K562 (cell line): Measurements from ENCODE around the gene PATJ. TPM values are rescaled to one million over a fixed set of nuclear protein-coding genes. Genes with fewer than 3 reads are reported as not detected.

Source experiments
- ATAC-seq: fragments of 200-7000 bp; cut with Tn5 transposase; 3 replicates; pipeline ENCODE4 v1.9.1; 2020; ENCODE audit warnings: moderate library complexity
- BruUV-seq: library from RNA; stranded (reverse); fragments of 400-500 nt; replicated peaks from 2 replicates; lab custom pipeline; 2021; lab: Mats Ljungman, UMichigan
- CTCF ChIA-PET: fragments of 300-600 bp; formaldehyde crosslinking; extraction: SDS; loops from one replicate; lab custom pipeline; 2021; ENCODE audit warnings: low intra/inter-chr PET ratio; lab: Yijun Ruan, JAX
- POLR2A ChIA-PET: fragments of 300-600, 350-650 bp; sonication (Branson Sonifier 250); formaldehyde crosslinking; extraction: SDS; loops from one replicate; lab custom pipeline; 2021; ENCODE audit warnings: antibody characterized with exemption, inconsistent platforms; lab: Yijun Ruan, JAX
- DNase-seq, 4 experiments: peaks; one replicate each; pipeline versions ENCODE4 v3.0.0 to v3.0.0-alpha.2; 2011 to 2018; ENCODE audit warnings: low spot score in 3 of 4, mixed read lengths in 3 of 4; ENCODE audit errors: extremely low read depth in 1 of 4
- FAIRE-seq: peaks from 2 replicates; lab custom pipeline; 2011; peaks lifted over from hg19 to GRCh38; lab: Jason Lieb, UNC
- H2AFZ ChIP-seq: 2 replicates; pipeline ENCODE4 v1.6.0; 2011; ENCODE audit warnings: low read depth, low read length, control low read depth, inconsistent platforms
- H3K27ac ChIP-seq: fragments of 200-600 bp; 3 replicates; pipeline ENCODE4 v1.8.0; 2011; ENCODE audit warnings: low read depth, mild to moderate bottlenecking, control low read depth, inconsistent platforms, low read length, moderate library complexity, mixed read lengths; ENCODE audit errors: extremely low read depth
- H3K27me3 ChIP-seq, 2 experiments: fragments of 300-600 bp in 1 of 2; 2 replicates in 1 of 2; 3 replicates in 1 of 2; pipeline versions ENCODE4 v1.6.0 to v1.8.0; 2011; ENCODE audit warnings: inconsistent platforms in 2 of 2, low read length in 2 of 2, mild to moderate bottlenecking in 1 of 2, mixed read lengths in 1 of 2, moderate library complexity in 1 of 2; ENCODE audit not compliant: control insufficient read depth in 2 of 2, insufficient read depth in 2 of 2
- H3K36me3 ChIP-seq: fragments of 300-600 bp; 3 replicates; pipeline ENCODE4 v1.8.0; 2011; ENCODE audit warnings: mild to moderate bottlenecking, low read length, inconsistent platforms; ENCODE audit not compliant: control insufficient read depth, insufficient read depth
- H3K4me1 ChIP-seq, 2 experiments: fragments of 200-600 bp in 1 of 2; replicated peaks in 1 of 2; 2 replicates in 1 of 2; 3 replicates in 1 of 2; pipeline versions ENCODE4 v1.5.1 to v1.8.0; 2011; ENCODE audit warnings: inconsistent platforms in 2 of 2, low read length in 2 of 2, mild to moderate bottlenecking in 1 of 2, mixed read lengths in 1 of 2, moderate library complexity in 1 of 2; ENCODE audit not compliant: control insufficient read depth in 2 of 2, insufficient read depth in 2 of 2
- H3K4me2 ChIP-seq: 2 replicates; pipeline ENCODE4 v1.6.1; 2011; ENCODE audit warnings: low read length, control low read depth, inconsistent platforms, mixed read lengths; ENCODE audit not compliant: insufficient read depth
- H3K4me3 ChIP-seq: fragments of 200-600 bp; sonication (generic), shearing (Covaris generic); 2 replicates; pipeline ENCODE4 v1.5.1; 2016; ENCODE audit warnings: control low read depth, inconsistent platforms
- H3K79me2 ChIP-seq: fragments of 200-600 bp; 3 replicates; pipeline ENCODE4 v1.8.0; 2011; ENCODE audit warnings: low read length, inconsistent platforms; ENCODE audit not compliant: control insufficient read depth, insufficient read depth
- H3K9ac ChIP-seq, 2 experiments: 2 replicates each; pipeline versions ENCODE4 v1.6.0 to v1.6.1; 2011; ENCODE audit warnings: low read depth in 2 of 2, low read length in 2 of 2, control low read depth in 1 of 2, inconsistent platforms in 1 of 2, mild to moderate bottlenecking in 1 of 2, mixed read lengths in 1 of 2; ENCODE audit not compliant: insufficient read depth in 1 of 2
- H3K9me1 ChIP-seq: one replicate; pipeline ENCODE4 v1.6.0; 2011; ENCODE audit warnings: inconsistent platforms, mild to moderate bottlenecking, low read length, moderate library complexity; ENCODE audit not compliant: control insufficient read depth, insufficient read depth
- H3K9me3 ChIP-seq: replicated peaks from 2 replicates; pipeline ENCODE4 v1.5.1; 2011; ENCODE audit warnings: low read depth, low read length, inconsistent platforms; ENCODE audit not compliant: control insufficient read depth, insufficient read depth
- H4K20me1 ChIP-seq: replicated peaks from 2 replicates; pipeline ENCODE4 v1.6.1; 2011; ENCODE audit warnings: low read length, inconsistent platforms, mixed read lengths; ENCODE audit not compliant: control insufficient read depth, insufficient read depth
- MXI1 ChIP-seq: IDR thresholded peaks from 2 replicates; pipeline ENCODE4 v1.6.1; 2011; ENCODE audit warnings: low read depth, mild to moderate bottlenecking, improper control_type of control experiment, low read length
- POLR2G ChIP-seq: fragments of 200-400 bp; formaldehyde crosslinking; IDR thresholded peaks from 2 replicates; pipeline ENCODE4 v1.6.1; 2017; ENCODE audit warnings: low read depth, mild to moderate bottlenecking, antibody characterized with exemption, low read length, moderate library complexity
- POLR3A ChIP-seq: IDR thresholded peaks from 2 replicates; pipeline ENCODE4 v1.6.1; 2011; ENCODE audit warnings: borderline replicate concordance, mild to moderate bottlenecking, moderate library complexity; ENCODE audit not compliant: insufficient read length, insufficient read depth; ENCODE audit errors: extremely low read depth
- RFX5 ChIP-seq: IDR thresholded peaks from 2 replicates; pipeline ENCODE4 v1.6.1; 2011; ENCODE audit warnings: low read depth, mild to moderate bottlenecking, improper control_type of control experiment, low read length
- ZNF232 ChIP-seq: sonication (generic); formaldehyde crosslinking; IDR thresholded peaks from 2 replicates; pipeline ENCODE4 v1.8.0; 2022; ENCODE audit warnings: mild to moderate bottlenecking, missing genetic modification reagents
- ZZZ3 ChIP-seq: fragments of 450-650 bp; IDR thresholded peaks from 2 replicates; pipeline ENCODE4 v1.6.1; 2016; ENCODE audit warnings: antibody characterized with exemption, mild to moderate bottlenecking, moderate library complexity
- WGBS: fragments of 100-300 bp; shearing (Covaris generic); methylation state at CpG from one replicate; pipeline ENCODE4 v1.1.6; 2016; ENCODE audit warnings: low coverage, mixed read lengths; ENCODE audit not compliant: insufficient coverage; ENCODE audit errors: missing lambda C conversion rate; 5-methylcytosine and 5-hydroxymethylcytosine counted together
- in situ Hi-C: fragments of 300-500 bp; cut with MboI; formaldehyde crosslinking; loops from 4 replicates; pipeline ENCODE4 v1.15.0; 2018; ENCODE audit warnings: inconsistent platforms, mixed read lengths
- intact Hi-C: fragments of 100-400 bp; cut with micrococcal nuclease; formaldehyde crosslinking; loops from 2 replicates; pipeline ENCODE4 v1.14.2; 2022
- polyA plus RNA-seq, 8 experiments: library from polyadenylated mRNA; depleted of rRNA in 4 of 8; stranded (reverse) in 5 of 8; unstranded in 3 of 8; fragments of >200 nt; fragmentation: Nextera tagmentation in 2 of 8; fragmentation: Illumina TruSeq in 1 of 8; extraction: Ambion mirVana in 2 of 8; extraction: Trizol in 1 of 8; gene quantifications; 2 replicates each; pipeline versions ENCODE4 v1.2.1 to v1.2.3, GENCODE V29; 2011 to 2014; ENCODE audit warnings: inconsistent platforms in 1 of 8, missing spikeins in 1 of 8
- total RNA-seq, 7 experiments: library from RNA; depleted of rRNA in 6 of 7; stranded (reverse); fragments of >200 nt in 6 of 7; fragmentation: Illumina TruSeq in 2 of 7; extraction: Trizol in 2 of 7; gene quantifications; 2 replicates each; pipeline versions ENCODE4 v1.2.1 to v1.2.3, GENCODE V29; 2011 to 2021; ENCODE audit warnings: low replicate concordance in 1 of 7
- TF ChIP-seq, protein P1 (sequence below): fragments of 250-450 bp; sonication (Bioruptor Pico); IDR thresholded peaks from 2 replicates; pipeline ENCODE4 v1.4.0; 2020

PATJ gene
- total and polyA plus RNA-seq, 9 of the 15 experiments (the other 6 are each of a cell fraction or from before 2014, with no cell fraction given) = 0.22 TPM; not detected in 8

DNA sequence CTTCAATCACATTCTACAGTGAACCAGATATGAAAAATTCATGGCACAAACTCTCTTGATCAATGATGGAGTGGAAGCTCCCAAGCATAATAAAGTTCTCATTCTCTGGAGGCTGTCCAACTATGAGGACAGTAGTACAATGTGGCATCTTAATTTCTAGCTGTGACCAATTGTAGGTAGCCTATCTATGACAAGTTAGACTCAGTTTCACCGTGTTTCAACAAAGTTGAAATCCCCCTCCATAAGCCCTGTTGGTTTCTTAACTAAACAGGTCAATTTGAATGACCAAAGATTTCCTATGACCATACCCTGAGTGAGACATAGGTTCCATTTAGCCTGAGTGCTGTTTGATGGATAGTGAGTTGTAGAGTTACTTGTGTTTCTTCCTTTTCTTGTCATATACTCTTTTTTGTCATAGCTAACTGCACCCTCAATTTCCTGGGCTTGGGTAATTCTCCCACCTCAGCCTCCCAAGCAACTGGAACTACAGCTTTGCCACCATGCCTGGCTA is 11.8 kb downstream of the PATJ start (continued):
- TF ChIP-seq ZZZ3 = no peak
- TF ChIP-seq, all 486 proteins: peak for 0

DNA sequence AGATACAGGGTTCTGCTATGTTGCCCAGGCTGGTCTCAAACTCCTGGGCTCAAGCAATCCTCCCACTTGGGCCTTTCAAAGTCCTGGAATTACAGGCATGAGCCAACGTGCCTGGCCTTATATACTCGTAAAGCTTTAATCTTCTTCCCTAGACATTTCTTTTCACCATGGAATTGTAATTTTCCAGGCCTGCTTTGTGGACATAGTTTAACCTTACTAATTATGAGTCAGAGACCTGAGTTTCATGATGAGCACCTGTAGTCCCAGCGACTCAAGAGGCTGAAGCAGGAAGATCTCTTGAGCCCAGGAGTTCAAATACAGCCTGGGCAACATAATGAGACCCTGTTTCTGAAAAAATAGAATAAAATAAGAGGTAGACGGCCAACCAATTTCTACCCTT is 12.3 kb downstream of the PATJ start:
- no peak overlapping the region for H3K27ac ChIP-seq
- CTCF ChIA-PET = no interaction called here
- no peaks in the 10 kb centered on the region for H3K79me2 ChIP-seq

More for the DNA sequence above, 12.3 kb downstream of the PATJ start:
- POLR2A ChIA-PET = no interaction called here
- in situ Hi-C loops (no loop called here), intact Hi-C loops (no loop called here)
- 14% methylated on average over 4 of the region's 4 CpGs for WGBS
- Histone ChIP-seq H3K27me3 (no peaks in the 10 kb centered on the region), H4K20me1 (no peaks in the 10 kb centered on the region), H3K9me3 (no peaks in the 10 kb centered on the region), H3K9ac (no peak overlapping the region), H3K4me2 (no peak overlapping the region), H3K36me3 (no peaks in the 10 kb centered on the region), H3K9me1 (no peaks in the 10 kb centered on the region), H2AFZ (no peak overlapping the region), H3K4me3 (no peak overlapping the region), H3K4me1 (no peaks in the 10 kb centered on the region)
- TF ChIP-seq RFX5 = no peak
- TF ChIP-seq POLR3A = no peak
- no peak for TF ChIP-seq POLR2G
- TF ChIP-seq MXI1 = no peak
- TF ChIP-seq, protein P1, sequence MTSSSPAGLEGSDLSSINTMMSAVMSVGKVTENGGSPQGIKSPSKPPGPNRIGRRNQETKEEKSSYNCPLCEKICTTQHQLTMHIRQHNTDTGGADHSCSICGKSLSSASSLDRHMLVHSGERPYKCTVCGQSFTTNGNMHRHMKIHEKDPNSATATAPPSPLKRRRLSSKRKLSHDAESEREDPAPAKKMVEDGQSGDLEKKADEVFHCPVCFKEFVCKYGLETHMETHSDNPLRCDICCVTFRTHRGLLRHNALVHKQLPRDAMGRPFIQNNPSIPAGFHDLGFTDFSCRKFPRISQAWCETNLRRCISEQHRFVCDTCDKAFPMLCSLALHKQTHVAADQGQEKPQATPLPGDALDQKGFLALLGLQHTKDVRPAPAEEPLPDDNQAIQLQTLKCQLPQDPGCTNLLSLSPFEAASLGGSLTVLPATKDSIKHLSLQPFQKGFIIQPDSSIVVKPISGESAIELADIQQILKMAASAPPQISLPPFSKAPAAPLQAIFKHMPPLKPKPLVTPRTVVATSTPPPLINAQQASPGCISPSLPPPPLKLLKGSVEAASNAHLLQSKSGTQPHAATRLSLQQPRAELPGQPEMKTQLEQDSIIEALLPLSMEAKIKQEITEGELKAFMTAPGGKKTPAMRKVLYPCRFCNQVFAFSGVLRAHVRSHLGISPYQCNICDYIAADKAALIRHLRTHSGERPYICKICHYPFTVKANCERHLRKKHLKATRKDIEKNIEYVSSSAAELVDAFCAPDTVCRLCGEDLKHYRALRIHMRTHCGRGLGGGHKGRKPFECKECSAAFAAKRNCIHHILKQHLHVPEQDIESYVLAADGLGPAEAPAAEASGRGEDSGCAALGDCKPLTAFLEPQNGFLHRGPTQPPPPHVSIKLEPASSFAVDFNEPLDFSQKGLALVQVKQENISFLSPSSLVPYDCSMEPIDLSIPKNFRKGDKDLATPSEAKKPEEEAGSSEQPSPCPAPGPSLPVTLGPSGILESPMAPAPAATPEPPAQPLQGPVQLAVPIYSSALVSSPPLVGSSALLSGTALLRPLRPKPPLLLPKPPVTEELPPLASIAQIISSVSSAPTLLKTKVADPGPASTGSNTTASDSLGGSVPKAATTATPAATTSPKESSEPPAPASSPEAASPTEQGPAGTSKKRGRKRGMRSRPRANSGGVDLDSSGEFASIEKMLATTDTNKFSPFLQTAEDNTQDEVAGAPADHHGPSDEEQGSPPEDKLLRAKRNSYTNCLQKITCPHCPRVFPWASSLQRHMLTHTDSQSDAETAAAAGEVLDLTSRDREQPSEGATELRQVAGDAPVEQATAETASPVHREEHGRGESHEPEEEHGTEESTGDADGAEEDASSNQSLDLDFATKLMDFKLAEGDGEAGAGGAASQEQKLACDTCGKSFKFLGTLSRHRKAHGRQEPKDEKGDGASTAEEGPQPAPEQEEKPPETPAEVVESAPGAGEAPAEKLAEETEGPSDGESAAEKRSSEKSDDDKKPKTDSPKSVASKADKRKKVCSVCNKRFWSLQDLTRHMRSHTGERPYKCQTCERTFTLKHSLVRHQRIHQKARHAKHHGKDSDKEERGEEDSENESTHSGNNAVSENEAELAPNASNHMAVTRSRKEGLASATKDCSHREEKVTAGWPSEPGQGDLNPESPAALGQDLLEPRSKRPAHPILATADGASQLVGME (CRISPR knock-in tag) = no peak
- no peak for TF ChIP-seq ZNF232
- DNase-seq (no peak), FAIRE-seq (no peak), ATAC-seq (no peak)
- BruUV-seq = no TSS peak
